ENCODE results near the gene RASGEF1B.

GRCh38 chr4:81471298-81471587, 464 bp downstream of the RASGEF1B start:
- TF ChIP-seq, protein P1, sequence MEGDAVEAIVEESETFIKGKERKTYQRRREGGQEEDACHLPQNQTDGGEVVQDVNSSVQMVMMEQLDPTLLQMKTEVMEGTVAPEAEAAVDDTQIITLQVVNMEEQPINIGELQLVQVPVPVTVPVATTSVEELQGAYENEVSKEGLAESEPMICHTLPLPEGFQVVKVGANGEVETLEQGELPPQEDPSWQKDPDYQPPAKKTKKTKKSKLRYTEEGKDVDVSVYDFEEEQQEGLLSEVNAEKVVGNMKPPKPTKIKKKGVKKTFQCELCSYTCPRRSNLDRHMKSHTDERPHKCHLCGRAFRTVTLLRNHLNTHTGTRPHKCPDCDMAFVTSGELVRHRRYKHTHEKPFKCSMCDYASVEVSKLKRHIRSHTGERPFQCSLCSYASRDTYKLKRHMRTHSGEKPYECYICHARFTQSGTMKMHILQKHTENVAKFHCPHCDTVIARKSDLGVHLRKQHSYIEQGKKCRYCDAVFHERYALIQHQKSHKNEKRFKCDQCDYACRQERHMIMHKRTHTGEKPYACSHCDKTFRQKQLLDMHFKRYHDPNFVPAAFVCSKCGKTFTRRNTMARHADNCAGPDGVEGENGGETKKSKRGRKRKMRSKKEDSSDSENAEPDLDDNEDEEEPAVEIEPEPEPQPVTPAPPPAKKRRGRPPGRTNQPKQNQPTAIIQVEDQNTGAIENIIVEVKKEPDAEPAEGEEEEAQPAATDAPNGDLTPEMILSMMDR (IDR thresholded peaks at IDR 0.05), result no peak
- TF ChIP-seq TP53 (CRISPR knock-in tag; IDR thresholded peaks at IDR 0.05), result no peak
- TF ChIP-seq, protein P2, sequence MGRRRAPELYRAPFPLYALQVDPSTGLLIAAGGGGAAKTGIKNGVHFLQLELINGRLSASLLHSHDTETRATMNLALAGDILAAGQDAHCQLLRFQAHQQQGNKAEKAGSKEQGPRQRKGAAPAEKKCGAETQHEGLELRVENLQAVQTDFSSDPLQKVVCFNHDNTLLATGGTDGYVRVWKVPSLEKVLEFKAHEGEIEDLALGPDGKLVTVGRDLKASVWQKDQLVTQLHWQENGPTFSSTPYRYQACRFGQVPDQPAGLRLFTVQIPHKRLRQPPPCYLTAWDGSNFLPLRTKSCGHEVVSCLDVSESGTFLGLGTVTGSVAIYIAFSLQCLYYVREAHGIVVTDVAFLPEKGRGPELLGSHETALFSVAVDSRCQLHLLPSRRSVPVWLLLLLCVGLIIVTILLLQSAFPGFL (CRISPR knock-in tag; IDR thresholded peaks at IDR 0.05; ENCODE audit: borderline replicate concordance), result no peak
- no peak for TF ChIP-seq ZNF219 (CRISPR knock-in tag; IDR thresholded peaks at IDR 0.05; ENCODE audit: borderline replicate concordance)

Data from WTC11 (cell line).